CD1c-positive myeloid dendritic cell (primary cell): Measurements from ENCODE around the gene SLC4A4.

Source experiments
- DNase-seq: peaks from one replicate; pipeline ENCODE4 v3.0.0-alpha.2; 2016; ENCODE audit errors: extremely low spot score

The SLC4A4 gene

DNA sequence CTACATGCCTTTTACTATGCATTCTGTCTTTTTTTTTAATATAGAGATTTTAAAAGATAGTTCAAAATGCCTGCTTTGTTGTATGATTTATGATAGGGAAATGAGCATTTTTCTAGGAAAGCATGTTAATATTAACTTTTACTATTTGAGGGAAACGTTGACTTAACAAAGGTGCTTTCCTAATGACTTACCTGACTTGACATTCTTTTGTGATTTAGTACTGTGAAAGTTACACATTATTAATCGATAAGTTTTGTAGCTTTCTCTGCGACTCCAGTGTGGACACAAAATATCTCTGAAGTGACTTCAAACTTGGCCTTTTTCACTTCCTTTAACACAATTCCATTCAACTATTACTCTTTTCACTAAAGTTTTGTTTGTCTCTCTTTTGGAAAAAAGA, 260.8 kb downstream of the SLC4A4 start:
- DNase-seq, result no peak

GRCh38 chr4:71602289-71602900, 263.6 kb downstream of the SLC4A4 start:
- DNase-seq, result no peak

GRCh38 chr4:71604785-71605184, 266.0 kb downstream of the SLC4A4 start:
- DNase-seq, result no peak

- no peak for DNase-seq
Measured at GRCh38 chr4:71607109-71607508, 268.3 kb downstream of the SLC4A4 start.

DNA sequence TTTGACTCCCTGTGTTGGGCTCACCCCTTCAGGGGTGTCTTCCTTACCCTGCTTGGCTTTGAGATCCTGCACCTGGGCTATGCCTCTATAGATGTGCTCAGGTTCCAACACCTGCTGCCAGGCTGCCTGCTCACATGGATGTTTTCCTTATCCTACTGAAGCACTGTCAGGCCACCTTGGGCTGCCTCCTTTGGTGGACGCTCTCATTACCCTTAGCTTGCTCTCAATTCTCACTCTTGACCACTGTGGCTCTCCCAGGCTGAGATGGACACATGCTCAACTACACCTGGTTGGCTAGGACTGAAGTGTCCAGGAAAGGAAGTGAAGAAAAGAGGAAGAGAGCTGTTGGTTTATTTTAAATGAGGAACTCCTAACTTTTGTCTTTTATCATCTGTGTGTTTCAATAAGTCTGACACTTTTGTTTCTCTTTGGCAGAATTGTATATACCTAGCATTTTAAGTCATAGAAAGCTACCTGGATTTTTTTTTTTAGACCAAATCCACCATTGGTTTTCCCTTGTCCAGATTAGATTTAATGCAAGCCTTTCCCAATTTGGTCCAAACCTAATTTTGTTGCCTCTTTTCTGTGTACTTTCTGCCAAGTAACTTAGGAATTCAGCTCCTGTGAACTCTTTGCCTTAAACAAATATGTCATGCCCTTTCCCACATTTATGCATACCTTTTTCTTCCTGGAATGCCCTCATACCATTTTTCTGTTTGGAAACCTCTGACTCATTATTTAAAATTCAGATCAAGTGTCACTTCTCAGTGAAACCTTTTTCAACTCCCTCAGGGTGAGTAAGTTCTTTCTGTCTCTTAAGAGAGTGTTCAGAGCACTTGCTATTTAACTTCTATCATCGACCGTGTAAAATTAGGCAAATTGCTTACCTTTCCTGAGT, 269.2 kb downstream of the SLC4A4 start:
- DNase-seq, result no peak

DNA sequence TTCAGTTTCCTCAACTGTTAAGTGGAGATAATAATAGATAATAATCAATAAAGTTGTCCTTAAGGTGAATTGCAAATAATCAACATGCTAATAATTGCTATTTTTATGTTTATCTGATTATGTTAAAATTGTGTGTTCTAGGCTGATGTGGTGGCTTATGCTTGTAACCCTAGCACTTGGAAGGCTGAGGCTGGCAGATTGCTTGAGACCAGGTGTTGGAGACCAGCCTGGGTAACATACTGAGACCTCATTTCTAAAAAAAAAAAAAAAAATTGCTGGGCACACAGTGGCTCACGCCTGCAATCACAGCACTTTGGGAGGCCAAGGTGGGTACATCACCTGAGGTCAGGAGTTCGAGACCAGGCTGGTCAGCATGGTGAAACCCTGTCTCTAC, 269.9 kb downstream of the SLC4A4 start:
- no peak for DNase-seq

- DNase-seq, result no peak
Measured at GRCh38 chr4:71609167-71609566, 270.3 kb downstream of the SLC4A4 start.

DNA sequence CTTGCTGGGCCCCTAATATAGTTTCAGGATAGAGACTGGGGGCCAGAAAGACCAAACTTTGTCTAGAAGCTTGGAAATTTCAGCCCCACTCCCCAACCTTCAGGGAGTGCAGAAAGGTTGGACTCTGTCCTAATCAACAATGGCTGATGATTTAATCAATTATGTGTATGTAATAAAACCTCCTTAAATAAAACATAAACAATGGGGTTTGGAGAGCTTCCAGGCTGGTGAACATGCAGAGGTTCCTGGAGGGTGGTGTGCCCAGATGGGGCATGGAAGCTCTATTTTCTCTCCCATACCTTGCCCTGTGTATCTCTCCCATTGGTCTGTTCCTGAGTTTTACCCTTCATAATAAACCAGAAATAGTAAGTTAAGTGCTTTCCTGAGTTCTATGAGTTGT, 270.8 kb downstream of the SLC4A4 start:
- no peak for DNase-seq

- DNase-seq, result no peak
Measured at GRCh38 chr4:71614621-71615020, 275.8 kb downstream of the SLC4A4 start.

DNA sequence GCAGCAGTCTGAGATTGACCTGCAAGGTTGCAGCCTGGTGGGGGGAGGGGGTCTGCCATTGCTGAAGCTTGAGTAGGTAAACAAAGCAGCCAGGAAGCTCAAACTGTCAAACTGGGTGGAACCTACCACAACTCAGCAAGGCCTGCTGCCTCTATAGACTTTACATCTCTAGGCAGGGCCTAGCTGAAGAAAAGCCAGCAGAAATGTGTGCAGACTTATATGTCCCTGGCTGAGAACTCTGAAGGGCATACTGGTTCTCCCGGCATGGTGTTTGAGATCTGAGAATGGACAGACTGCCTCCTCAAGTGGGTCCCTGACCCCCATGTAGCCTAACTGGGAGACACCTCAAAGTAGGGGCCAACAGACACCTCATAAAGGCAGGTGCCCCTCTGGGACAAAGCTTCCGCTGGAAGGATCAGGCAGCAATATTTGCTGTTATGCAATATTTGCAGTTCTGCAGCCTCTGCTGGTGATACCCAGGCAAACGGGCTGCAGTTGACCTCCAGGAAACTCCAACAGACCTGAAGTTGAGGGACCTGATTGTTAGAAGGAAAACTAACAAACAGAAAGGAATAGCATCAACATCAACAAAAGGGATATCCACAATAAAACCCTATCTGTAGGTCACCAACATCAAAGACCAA, 277.5 kb downstream of the SLC4A4 start:
- DNase-seq, result no peak
